K562 (cell line): ENCODE data around the gene TOMT. TPM values are rescaled to one million over a fixed set of nuclear protein-coding genes. Genes with fewer than 3 reads are reported as not detected.

ENCODE experiments used
- ATAC-seq: fragments of 200-7000 bp; cut with Tn5 transposase; 3 replicates; pipeline ENCODE4 v1.9.1; 2020; ENCODE audit warnings: moderate library complexity
- BruUV-seq: library from RNA; stranded (reverse); fragments of 400-500 nt; replicated peaks from 2 replicates; lab custom pipeline; 2021; lab: Mats Ljungman, UMichigan
- CTCF ChIA-PET: fragments of 300-600 bp; formaldehyde crosslinking; extraction: SDS; loops from one replicate; lab custom pipeline; 2021; ENCODE audit warnings: low intra/inter-chr PET ratio; lab: Yijun Ruan, JAX
- POLR2A ChIA-PET: fragments of 300-600, 350-650 bp; sonication (Branson Sonifier 250); formaldehyde crosslinking; extraction: SDS; loops from one replicate; lab custom pipeline; 2021; ENCODE audit warnings: antibody characterized with exemption, inconsistent platforms; lab: Yijun Ruan, JAX
- DNase-seq, 4 experiments: peaks; one replicate each; pipeline versions ENCODE4 v3.0.0 to v3.0.0-alpha.2; 2011 to 2018; ENCODE audit warnings: low spot score in 3 of 4, mixed read lengths in 3 of 4; ENCODE audit errors: extremely low read depth in 1 of 4
- FAIRE-seq: peaks from 2 replicates; lab custom pipeline; 2011; peaks lifted over from hg19 to GRCh38; lab: Jason Lieb, UNC
- H2AFZ ChIP-seq: 2 replicates; pipeline ENCODE4 v1.6.0; 2011; ENCODE audit warnings: low read depth, low read length, control low read depth, inconsistent platforms
- H3K27ac ChIP-seq: fragments of 200-600 bp; 3 replicates; pipeline ENCODE4 v1.8.0; 2011; ENCODE audit warnings: low read depth, mild to moderate bottlenecking, control low read depth, inconsistent platforms, low read length, moderate library complexity, mixed read lengths; ENCODE audit errors: extremely low read depth
- H3K27me3 ChIP-seq, 2 experiments: fragments of 300-600 bp in 1 of 2; 2 replicates in 1 of 2; 3 replicates in 1 of 2; pipeline versions ENCODE4 v1.6.0 to v1.8.0; 2011; ENCODE audit warnings: inconsistent platforms in 2 of 2, low read length in 2 of 2, mild to moderate bottlenecking in 1 of 2, mixed read lengths in 1 of 2, moderate library complexity in 1 of 2; ENCODE audit not compliant: control insufficient read depth in 2 of 2, insufficient read depth in 2 of 2
- H3K36me3 ChIP-seq: fragments of 300-600 bp; 3 replicates; pipeline ENCODE4 v1.8.0; 2011; ENCODE audit warnings: mild to moderate bottlenecking, low read length, inconsistent platforms; ENCODE audit not compliant: control insufficient read depth, insufficient read depth
- H3K4me1 ChIP-seq, 2 experiments: fragments of 200-600 bp in 1 of 2; replicated peaks in 1 of 2; 2 replicates in 1 of 2; 3 replicates in 1 of 2; pipeline versions ENCODE4 v1.5.1 to v1.8.0; 2011; ENCODE audit warnings: inconsistent platforms in 2 of 2, low read length in 2 of 2, mild to moderate bottlenecking in 1 of 2, mixed read lengths in 1 of 2, moderate library complexity in 1 of 2; ENCODE audit not compliant: control insufficient read depth in 2 of 2, insufficient read depth in 2 of 2
- H3K4me2 ChIP-seq: 2 replicates; pipeline ENCODE4 v1.6.1; 2011; ENCODE audit warnings: low read length, control low read depth, inconsistent platforms, mixed read lengths; ENCODE audit not compliant: insufficient read depth
- H3K4me3 ChIP-seq: fragments of 200-600 bp; sonication (generic), shearing (Covaris generic); 2 replicates; pipeline ENCODE4 v1.5.1; 2016; ENCODE audit warnings: control low read depth, inconsistent platforms
- H3K79me2 ChIP-seq: fragments of 200-600 bp; 3 replicates; pipeline ENCODE4 v1.8.0; 2011; ENCODE audit warnings: low read length, inconsistent platforms; ENCODE audit not compliant: control insufficient read depth, insufficient read depth
- H3K9ac ChIP-seq, 2 experiments: 2 replicates each; pipeline versions ENCODE4 v1.6.0 to v1.6.1; 2011; ENCODE audit warnings: low read depth in 2 of 2, low read length in 2 of 2, control low read depth in 1 of 2, inconsistent platforms in 1 of 2, mild to moderate bottlenecking in 1 of 2, mixed read lengths in 1 of 2; ENCODE audit not compliant: insufficient read depth in 1 of 2
- H3K9me1 ChIP-seq: one replicate; pipeline ENCODE4 v1.6.0; 2011; ENCODE audit warnings: inconsistent platforms, mild to moderate bottlenecking, low read length, moderate library complexity; ENCODE audit not compliant: control insufficient read depth, insufficient read depth
- H3K9me3 ChIP-seq: replicated peaks from 2 replicates; pipeline ENCODE4 v1.5.1; 2011; ENCODE audit warnings: low read depth, low read length, inconsistent platforms; ENCODE audit not compliant: control insufficient read depth, insufficient read depth
- H4K20me1 ChIP-seq: replicated peaks from 2 replicates; pipeline ENCODE4 v1.6.1; 2011; ENCODE audit warnings: low read length, inconsistent platforms, mixed read lengths; ENCODE audit not compliant: control insufficient read depth, insufficient read depth
- BACH1 ChIP-seq: fragments of 200-800 bp; sonication (Bioruptor generic); IDR thresholded peaks from 2 replicates; pipeline ENCODE4 v1.6.1; 2016; ENCODE audit warnings: missing genetic modification characterization, missing compliant biosample characterization
- BRD9 ChIP-seq: fragments of 450-650 bp; IDR thresholded peaks from 2 replicates; pipeline ENCODE4 v1.6.1; 2018; ENCODE audit warnings: low read depth; ENCODE audit not compliant: partially characterized antibody
- CREB3 ChIP-seq: fragments of 450-650 bp; conservative IDR thresholded peaks from 2 replicates; pipeline ENCODE4 v1.6.1; 2016; ENCODE audit warnings: missing genetic modification characterization, low read depth, mild to moderate bottlenecking, missing compliant biosample characterization, moderate library complexity
- FOSL1 ChIP-seq: fragments of 200-800 bp; sonication (Bioruptor generic); conservative IDR thresholded peaks from 2 replicates; pipeline ENCODE4 v1.6.1; 2016; ENCODE audit warnings: missing genetic modification characterization, missing compliant biosample characterization
- GABPB1 ChIP-seq: sonication (generic); formaldehyde crosslinking; IDR thresholded peaks from 2 replicates; pipeline ENCODE4 v1.8.0; 2022; ENCODE audit warnings: mild to moderate bottlenecking, missing genetic modification reagents
- HMBOX1 ChIP-seq: sonication (generic); IDR thresholded peaks from 2 replicates; pipeline ENCODE4 v1.6.1; 2016
- MAFK ChIP-seq: IDR thresholded peaks from 2 replicates; pipeline ENCODE4 v1.6.1; 2011; ENCODE audit warnings: low read length, improper control_type of control experiment
- MAZ ChIP-seq, 2 experiments: fragments of 450-650 bp in 1 of 2; sonication (generic) in 1 of 2; formaldehyde crosslinking; IDR thresholded peaks in 1 of 2; conservative IDR thresholded peaks in 1 of 2; 2 replicates each; pipeline versions ENCODE4 v1.4.0 to v1.5.0; 2020; ENCODE audit warnings: mild to moderate bottlenecking in 1 of 2, missing genetic modification reagents in 1 of 2
- NFXL1 ChIP-seq: fragments of 450-650 bp; formaldehyde crosslinking; IDR thresholded peaks from 2 replicates; pipeline ENCODE4 v1.4.0; 2021; ENCODE audit warnings: mild to moderate bottlenecking
- WGBS: fragments of 100-300 bp; shearing (Covaris generic); methylation state at CpG from one replicate; pipeline ENCODE4 v1.1.6; 2016; ENCODE audit warnings: low coverage, mixed read lengths; ENCODE audit not compliant: insufficient coverage; ENCODE audit errors: missing lambda C conversion rate; 5-methylcytosine and 5-hydroxymethylcytosine counted together
- in situ Hi-C: fragments of 300-500 bp; cut with MboI; formaldehyde crosslinking; loops from 4 replicates; pipeline ENCODE4 v1.15.0; 2018; ENCODE audit warnings: inconsistent platforms, mixed read lengths
- intact Hi-C: fragments of 100-400 bp; cut with micrococcal nuclease; formaldehyde crosslinking; loops from 2 replicates; pipeline ENCODE4 v1.14.2; 2022
- polyA plus RNA-seq, 8 experiments: library from polyadenylated mRNA; depleted of rRNA in 4 of 8; stranded (reverse) in 5 of 8; unstranded in 3 of 8; fragments of >200 nt; fragmentation: Nextera tagmentation in 2 of 8; fragmentation: Illumina TruSeq in 1 of 8; extraction: Ambion mirVana in 2 of 8; extraction: Trizol in 1 of 8; gene quantifications; 2 replicates each; pipeline versions ENCODE4 v1.2.1 to v1.2.3, GENCODE V29; 2011 to 2014; ENCODE audit warnings: inconsistent platforms in 1 of 8, missing spikeins in 1 of 8
- total RNA-seq, 7 experiments: library from RNA; depleted of rRNA in 6 of 7; stranded (reverse); fragments of >200 nt in 6 of 7; fragmentation: Illumina TruSeq in 2 of 7; extraction: Trizol in 2 of 7; gene quantifications; 2 replicates each; pipeline versions ENCODE4 v1.2.1 to v1.2.3, GENCODE V29; 2011 to 2021; ENCODE audit warnings: low replicate concordance in 1 of 7
- TF ChIP-seq, protein P1 (sequence below): fragments of 200-400 bp; formaldehyde crosslinking; IDR thresholded peaks from 2 replicates; pipeline ENCODE4 v1.6.1; 2017; ENCODE audit warnings: mild to moderate bottlenecking, low read depth, low read length, moderate library complexity
- TF ChIP-seq, protein P2 (sequence below): fragments of 250-450 bp; sonication (Bioruptor Pico); IDR thresholded peaks from 2 replicates; pipeline ENCODE4 v1.5.0; 2021; ENCODE audit warnings: mild to moderate bottlenecking, moderate library complexity

The TOMT gene
- total and polyA plus RNA-seq, 9 of the 15 experiments (the other 6 are each of a cell fraction or from before 2014, with no cell fraction given), result not detected

- TF ChIP-seq MAZ (CRISPR knock-in tag; conservative IDR thresholded peaks at IDR 0.05 in 1 of 2, IDR thresholded peaks at IDR 0.05 in 1 of 2) (no peak), NFXL1 (CRISPR knock-in tag) (no peak), MAFK (no peak), BACH1 (tag) (no peak), CREB3 (tag) (no peak)
- TF ChIP-seq, protein P1, sequence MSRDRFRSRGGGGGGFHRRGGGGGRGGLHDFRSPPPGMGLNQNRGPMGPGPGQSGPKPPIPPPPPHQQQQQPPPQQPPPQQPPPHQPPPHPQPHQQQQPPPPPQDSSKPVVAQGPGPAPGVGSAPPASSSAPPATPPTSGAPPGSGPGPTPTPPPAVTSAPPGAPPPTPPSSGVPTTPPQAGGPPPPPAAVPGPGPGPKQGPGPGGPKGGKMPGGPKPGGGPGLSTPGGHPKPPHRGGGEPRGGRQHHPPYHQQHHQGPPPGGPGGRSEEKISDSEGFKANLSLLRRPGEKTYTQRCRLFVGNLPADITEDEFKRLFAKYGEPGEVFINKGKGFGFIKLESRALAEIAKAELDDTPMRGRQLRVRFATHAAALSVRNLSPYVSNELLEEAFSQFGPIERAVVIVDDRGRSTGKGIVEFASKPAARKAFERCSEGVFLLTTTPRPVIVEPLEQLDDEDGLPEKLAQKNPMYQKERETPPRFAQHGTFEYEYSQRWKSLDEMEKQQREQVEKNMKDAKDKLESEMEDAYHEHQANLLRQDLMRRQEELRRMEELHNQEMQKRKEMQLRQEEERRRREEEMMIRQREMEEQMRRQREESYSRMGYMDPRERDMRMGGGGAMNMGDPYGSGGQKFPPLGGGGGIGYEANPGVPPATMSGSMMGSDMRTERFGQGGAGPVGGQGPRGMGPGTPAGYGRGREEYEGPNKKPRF, result no peak
- TF ChIP-seq, all 486 proteins: peak for 0
Observed at GRCh38 chr11:72140661-72141060, 34.9 kb downstream of the TOMT start (continued).

- 12% methylated on average over 3 of the region's 3 CpGs for WGBS
- intact Hi-C loops, result no loop called here
- H3K9me3 ChIP-seq, result no peaks in the 10 kb centered on the region
- no TSS peak for BruUV-seq
- ChIA-PET CTCF (no interaction called here), POLR2A (interaction anchor here (1.2 to 1.7 kb wide), 2 partner anchors 29 to 83 kb away, joined by 3 read pairs; partner anchors contain the start of gene ANAPC15)
- H3K27ac ChIP-seq, result no peak overlapping the region
- H3K9ac ChIP-seq, result no peak overlapping the region
- no peak overlapping the region for H3K4me2 ChIP-seq
- H3K36me3 ChIP-seq, result no peaks in the 10 kb centered on the region
- no peaks in the 10 kb centered on the region for H4K20me1 ChIP-seq
- in situ Hi-C loops, result no loop called here
- H3K4me3 ChIP-seq, result no peak overlapping the region
- H3K4me1 ChIP-seq, result peaks cover under 1 to 3% of the 10 kb centered on the region in 2 experiments; a peak in 3 of 5 replicates
- no peaks in the 10 kb centered on the region for H3K9me1 ChIP-seq
- no peak for DNase-seq
- no peaks in the 10 kb centered on the region for H3K27me3 ChIP-seq
- H2AFZ ChIP-seq, result no peak overlapping the region
- FAIRE-seq, result no peak
- no peaks in the 10 kb centered on the region for H3K79me2 ChIP-seq
- no peak for ATAC-seq
- TF ChIP-seq, protein P2, sequence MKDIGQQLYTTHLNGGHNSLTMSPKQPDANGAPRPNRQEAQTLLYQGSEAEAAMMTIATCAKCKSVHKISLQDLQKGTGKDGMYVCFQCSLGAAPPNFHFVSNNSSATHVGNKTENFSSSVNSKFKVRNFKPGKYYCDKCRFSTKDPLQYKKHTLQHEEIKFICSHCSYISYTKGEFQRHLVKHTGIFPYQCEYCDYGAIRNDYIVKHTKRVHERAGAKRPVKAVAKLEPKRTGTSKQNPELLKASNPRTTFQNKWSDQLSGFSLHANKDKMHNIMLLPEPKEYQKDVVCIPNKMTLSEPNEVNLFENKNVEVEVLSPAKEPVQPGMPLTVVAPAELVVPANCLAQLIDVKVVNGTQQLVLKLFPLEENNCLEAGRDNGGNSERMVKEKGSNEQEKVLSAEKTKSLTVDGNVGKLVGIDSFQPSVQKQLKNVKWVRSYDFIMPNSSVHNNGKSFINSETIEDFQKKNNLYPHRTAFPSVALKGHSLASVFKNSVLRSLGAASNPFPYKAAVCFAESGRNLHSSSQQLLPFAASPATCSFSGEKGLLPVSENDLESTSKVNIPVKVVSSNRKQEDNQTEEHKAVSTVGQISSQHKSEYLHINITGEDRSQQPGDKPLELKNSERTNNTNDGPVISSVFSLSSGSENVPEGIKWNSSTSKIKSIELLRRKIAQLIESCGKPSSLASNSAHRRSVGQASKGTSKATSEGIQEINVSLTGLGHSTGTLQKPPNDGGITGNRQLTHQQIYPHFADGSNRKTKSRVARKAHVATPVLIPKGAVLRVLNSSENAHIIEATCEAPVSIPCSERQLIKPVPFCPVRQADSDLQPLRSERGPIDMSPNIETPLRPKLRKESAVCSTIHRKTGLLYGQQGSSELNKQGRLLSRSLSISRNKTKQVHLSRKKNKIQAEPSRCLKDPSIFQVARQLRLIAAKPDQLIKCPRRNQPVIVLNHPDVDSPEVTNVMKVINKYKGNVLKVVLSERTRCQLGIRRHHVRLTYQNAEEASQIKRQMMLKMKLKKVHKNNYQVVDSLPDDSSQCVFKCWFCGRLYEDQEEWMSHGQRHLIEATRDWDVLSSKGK, result no peak
- TF ChIP-seq FOSL1 (tag), result peak; percentile 59
- no peak for TF ChIP-seq GABPB1
- TF ChIP-seq BRD9, result no peak
- TF ChIP-seq HMBOX1, result 0 out of 2 replicates have a peak, but pooled peaks have one; percentile 20
Observed at GRCh38 chr11:72141066-72141465, 35.3 kb downstream of the TOMT start.
